PFSK-1 (cell line): ENCODE results near the gene SPDEF.

Source experiments
- FOXP2 ChIP-seq: optimal IDR thresholded peaks from 2 replicates; pipeline ENCODE3; 2011; ENCODE audit warnings: borderline replicate concordance, control low read depth, inconsistent platforms; ENCODE audit not compliant: insufficient read depth; ENCODE audit errors: extremely low read length, extremely low read depth
- POLR2AphosphoS5 ChIP-seq: IDR thresholded peaks from 2 replicates; pipeline ENCODE4 v1.6.1; 2012; ENCODE audit warnings: low read depth, mild to moderate bottlenecking, control low read depth, low read length, moderate library complexity
- SIN3A ChIP-seq: IDR thresholded peaks from 2 replicates; pipeline ENCODE4 v1.6.1; 2012; ENCODE audit warnings: mild to moderate bottlenecking, low read length, moderate library complexity, borderline replicate concordance; ENCODE audit not compliant: insufficient read depth
- TAF1 ChIP-seq: IDR thresholded peaks from 2 replicates; pipeline ENCODE4 v1.6.1; 2012; ENCODE audit warnings: low read length, control low read depth, borderline replicate concordance; ENCODE audit not compliant: insufficient read depth
- TF ChIP-seq, protein P1 (sequence below), 2 experiments: IDR thresholded peaks; 2 replicates each; pipeline versions ENCODE4 v1.6.1 to v1.8.0; 2011 to 2012; ENCODE audit warnings: low read depth in 2 of 2, low read length in 2 of 2, control low read depth in 1 of 2, inconsistent platforms in 1 of 2, mild to moderate bottlenecking in 1 of 2, moderate library complexity in 1 of 2; ENCODE audit not compliant: insufficient read depth in 1 of 2

Gene SPDEF

DNA sequence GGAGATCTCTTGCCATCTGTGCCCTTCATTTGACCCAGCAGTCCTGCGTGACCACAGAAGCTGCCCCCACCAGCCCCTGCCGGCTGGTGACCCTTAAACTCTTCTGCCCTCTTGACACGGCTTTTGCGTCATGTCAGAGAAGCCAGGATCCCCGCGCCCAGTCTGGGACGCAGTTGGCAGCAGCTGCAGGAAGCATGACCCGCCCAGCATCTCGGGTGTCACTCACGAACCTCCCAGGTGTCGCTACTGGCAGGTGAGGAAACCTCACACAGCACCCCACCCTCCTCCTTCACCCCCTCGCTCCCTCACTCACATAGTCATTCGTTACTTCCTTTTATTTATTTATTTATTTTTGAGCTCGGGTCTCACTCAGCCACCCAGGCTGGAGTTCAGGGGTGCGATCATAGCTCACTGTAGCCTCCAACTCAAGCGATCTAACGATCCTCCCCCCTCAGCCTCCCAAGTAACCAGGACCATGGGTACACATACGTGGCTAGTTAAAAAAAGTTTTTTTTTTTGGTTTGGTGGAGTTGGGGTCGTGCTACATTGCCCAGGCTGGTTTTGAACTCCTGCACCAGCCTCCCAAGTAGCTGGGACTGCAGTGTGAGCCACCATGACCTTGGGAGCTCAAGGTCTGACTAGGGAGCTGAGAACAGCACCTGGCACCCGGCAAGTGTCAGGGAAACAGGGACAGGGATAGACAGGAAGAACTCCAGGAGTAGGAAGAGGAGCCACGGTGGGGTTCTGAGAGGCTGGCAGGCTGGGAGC lies 14.1 kb upstream of the SPDEF start:
- TF ChIP-seq TAF1 (no peak), FOXP2 (no peak), POLR2AphosphoS5 (no peak), SIN3A (no peak)
- TF ChIP-seq, protein P1, sequence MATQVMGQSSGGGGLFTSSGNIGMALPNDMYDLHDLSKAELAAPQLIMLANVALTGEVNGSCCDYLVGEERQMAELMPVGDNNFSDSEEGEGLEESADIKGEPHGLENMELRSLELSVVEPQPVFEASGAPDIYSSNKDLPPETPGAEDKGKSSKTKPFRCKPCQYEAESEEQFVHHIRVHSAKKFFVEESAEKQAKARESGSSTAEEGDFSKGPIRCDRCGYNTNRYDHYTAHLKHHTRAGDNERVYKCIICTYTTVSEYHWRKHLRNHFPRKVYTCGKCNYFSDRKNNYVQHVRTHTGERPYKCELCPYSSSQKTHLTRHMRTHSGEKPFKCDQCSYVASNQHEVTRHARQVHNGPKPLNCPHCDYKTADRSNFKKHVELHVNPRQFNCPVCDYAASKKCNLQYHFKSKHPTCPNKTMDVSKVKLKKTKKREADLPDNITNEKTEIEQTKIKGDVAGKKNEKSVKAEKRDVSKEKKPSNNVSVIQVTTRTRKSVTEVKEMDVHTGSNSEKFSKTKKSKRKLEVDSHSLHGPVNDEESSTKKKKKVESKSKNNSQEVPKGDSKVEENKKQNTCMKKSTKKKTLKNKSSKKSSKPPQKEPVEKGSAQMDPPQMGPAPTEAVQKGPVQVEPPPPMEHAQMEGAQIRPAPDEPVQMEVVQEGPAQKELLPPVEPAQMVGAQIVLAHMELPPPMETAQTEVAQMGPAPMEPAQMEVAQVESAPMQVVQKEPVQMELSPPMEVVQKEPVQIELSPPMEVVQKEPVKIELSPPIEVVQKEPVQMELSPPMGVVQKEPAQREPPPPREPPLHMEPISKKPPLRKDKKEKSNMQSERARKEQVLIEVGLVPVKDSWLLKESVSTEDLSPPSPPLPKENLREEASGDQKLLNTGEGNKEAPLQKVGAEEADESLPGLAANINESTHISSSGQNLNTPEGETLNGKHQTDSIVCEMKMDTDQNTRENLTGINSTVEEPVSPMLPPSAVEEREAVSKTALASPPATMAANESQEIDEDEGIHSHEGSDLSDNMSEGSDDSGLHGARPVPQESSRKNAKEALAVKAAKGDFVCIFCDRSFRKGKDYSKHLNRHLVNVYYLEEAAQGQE (IDR thresholded peaks at IDR 0.05; ENCODE audit: insufficient read depth in 1 of 2, low read depth in 2 of 2, low read length in 2 of 2) = no peak

DNA sequence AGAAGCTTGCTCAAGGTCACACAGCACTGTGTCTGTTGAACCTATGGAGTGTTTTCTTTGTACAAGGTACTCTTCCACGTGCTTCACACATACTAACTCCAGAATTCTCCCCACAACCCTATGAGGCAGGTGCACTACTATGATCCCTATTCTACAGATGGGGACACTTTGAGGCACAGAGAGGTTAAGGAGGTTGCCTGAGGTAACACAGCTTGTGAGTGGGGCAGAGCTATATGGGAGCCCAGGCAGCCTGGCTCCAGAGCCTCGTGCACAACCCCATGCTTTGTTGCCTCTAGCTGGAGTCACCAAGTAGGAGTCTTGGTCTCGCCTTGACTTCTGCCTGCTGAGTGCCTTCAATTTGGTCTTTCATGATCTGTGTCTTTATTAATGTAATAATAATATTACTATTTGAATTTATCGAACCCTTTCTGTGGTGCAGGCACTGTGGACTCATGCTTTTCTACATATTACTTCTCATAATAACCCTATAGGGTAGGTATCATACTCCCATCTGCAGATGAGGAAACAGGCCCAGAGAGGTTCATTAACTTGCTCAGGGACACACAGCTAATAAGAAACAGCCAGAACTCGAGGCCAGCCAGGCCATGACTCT lies 13.3 kb upstream of the SPDEF start:
- TF ChIP-seq POLR2AphosphoS5 (no peak), SIN3A (no peak), TAF1 (no peak)
- TF ChIP-seq, protein P1 (IDR thresholded peaks at IDR 0.05; ENCODE audit: insufficient read depth in 1 of 2, low read depth in 2 of 2, low read length in 2 of 2) = no peak

- TF ChIP-seq TAF1 = no peak
- TF ChIP-seq FOXP2 = no peak
- TF ChIP-seq, protein P1 (IDR thresholded peaks at IDR 0.05; ENCODE audit: insufficient read depth in 1 of 2, low read depth in 2 of 2, low read length in 2 of 2) = no peak
- TF ChIP-seq POLR2AphosphoS5 = no peak
- no peak for TF ChIP-seq SIN3A
Measured at GRCh38 chr6:34568341-34569201, 12.4 kb upstream of the SPDEF start.

GRCh38 chr6:34566830-34567546 lies 10.9 kb upstream of the SPDEF start:
- TF ChIP-seq SIN3A (no peak), POLR2AphosphoS5 (no peak), FOXP2 (no peak), TAF1 (no peak)

DNA sequence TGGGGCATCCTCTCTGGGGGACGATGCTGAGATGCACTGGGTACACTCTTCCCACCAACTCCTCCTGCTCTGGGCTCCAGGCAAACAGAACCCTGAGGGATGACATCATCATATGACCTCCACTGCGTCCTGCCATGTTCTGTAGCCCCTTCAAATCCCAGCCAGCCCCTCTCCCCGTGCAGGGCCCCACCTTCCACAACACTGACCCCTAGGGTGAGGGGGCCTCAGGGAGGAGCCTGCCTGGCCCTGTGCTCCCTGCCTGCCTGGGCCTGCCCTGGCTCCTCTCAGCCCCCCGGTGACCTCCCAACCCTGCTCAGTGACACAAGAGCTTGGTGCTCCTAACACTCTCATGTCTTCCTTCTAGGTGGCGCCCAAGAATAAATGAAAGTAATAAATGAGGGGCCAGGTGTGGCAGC lies 9.6 kb upstream of the SPDEF start:
- TF ChIP-seq POLR2AphosphoS5 (no peak), TAF1 (no peak), FOXP2 (no peak)
- TF ChIP-seq, protein P1 (IDR thresholded peaks at IDR 0.05; ENCODE audit: insufficient read depth in 1 of 2, low read depth in 2 of 2, low read length in 2 of 2) = no peak
